Urothelium cell line (cell line): ENCODE results near the gene PIP5K1C.
"Not testable (repeated sequence)": the region's sequence is repeated elsewhere in the genome, so short reads cannot be mapped to it uniquely, and the experiment has no call there.

Experiments used
- DNase-seq: peaks from one replicate; pipeline ENCODE4 v3.0.0; 2011; ENCODE audit warnings: low spot score, mixed read lengths
- FAIRE-seq: peaks from 2 replicates; lab custom pipeline; 2011; peaks lifted over from hg19 to GRCh38; lab: Jason Lieb, UNC

PIP5K1C gene

DNA sequence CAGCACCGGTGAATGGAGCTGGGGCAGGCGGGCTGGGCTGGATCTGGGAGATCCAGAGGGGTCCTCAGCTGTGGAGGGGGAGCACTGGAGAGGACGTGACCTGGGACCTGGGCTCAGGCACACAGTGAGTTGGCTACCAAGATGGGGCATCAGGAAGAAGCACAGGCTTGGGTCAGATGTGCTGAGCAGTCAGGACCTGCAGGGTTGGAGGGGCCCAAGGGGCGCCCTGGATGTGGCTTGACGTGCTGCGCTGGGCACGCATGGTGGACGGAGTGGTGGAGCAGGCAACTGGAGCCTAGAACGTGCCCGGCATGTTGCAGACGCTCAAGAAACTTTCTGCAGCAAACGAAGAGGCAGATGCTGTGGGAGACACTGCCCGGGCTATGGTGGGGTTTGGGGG is 20.7 kb downstream of the PIP5K1C start:
- FAIRE-seq (no peak), DNase-seq (no peak)

DNA sequence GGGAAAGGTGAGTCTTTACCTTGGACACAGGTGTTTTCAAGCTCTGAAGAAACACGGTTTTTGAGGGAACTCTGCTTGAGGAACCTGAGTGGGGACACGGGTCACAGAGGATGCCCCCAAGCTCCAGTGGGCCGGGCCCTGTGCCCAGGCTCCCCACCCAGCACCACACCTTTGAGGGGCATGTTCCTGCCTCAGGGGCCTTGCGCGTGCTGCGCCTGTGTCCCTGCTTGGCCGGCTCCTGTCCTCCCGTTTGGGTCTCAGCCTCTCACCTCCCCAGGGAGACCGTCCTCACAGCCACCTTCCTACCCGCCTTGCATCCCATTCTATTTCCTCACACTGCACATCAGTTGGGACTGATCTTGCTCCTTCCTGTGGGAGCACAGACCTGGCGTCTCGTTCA is 21.1 kb downstream of the PIP5K1C start:
- DNase-seq: no peak
- no peak for FAIRE-seq

- FAIRE-seq (no peak), DNase-seq (no peak)
Measured at GRCh38 chr19:3678188-3678587, 22.1 kb downstream of the PIP5K1C start.

DNA sequence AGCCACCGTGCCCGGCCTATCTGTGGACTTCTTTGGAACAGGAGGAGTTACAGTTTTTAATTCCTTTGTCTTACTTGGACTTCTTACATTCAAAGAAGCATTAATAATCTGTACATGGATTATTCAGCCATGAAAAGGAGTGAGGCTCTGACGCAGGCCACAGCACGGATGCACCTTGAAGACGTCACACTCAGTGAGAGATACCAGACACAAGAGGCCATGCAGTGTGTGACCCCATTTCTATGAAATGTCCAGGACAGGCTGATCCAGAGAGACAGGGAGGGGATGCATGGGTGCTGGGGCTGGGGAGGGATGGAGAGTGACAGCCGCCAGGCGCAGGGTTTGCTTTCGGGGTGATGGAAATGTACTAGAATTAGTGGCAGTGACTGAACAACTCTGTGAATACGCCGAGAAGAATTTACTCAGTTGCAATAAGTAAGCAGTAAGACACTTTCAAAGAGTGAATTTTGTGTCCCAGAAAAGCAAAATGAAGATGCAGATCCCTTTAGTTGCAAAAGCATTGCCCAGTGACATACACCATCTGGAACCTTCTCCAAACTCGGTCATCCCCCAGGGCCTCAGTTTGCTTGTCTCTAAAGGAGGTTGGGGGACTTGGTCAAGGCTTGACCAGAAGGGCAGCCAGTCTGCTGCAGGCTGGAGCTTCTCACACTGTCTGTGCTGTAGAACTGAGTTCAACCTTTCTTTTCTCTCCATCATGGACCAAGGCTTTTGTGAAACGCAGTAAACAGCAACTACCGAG is 25.3 kb downstream of the PIP5K1C start:
- DNase-seq (no peak), FAIRE-seq (no peak)

- DNase-seq: no peak
- FAIRE-seq: no peak
Measured at GRCh38 chr19:3673506-3674439, 26.5 kb downstream of the PIP5K1C start.

GRCh38 chr19:3672993-3673392 is 27.3 kb downstream of the PIP5K1C start:
- DNase-seq: no peak
- no peak for FAIRE-seq

GRCh38 chr19:3672575-3672948 is 27.7 kb downstream of the PIP5K1C start:
- no peak for FAIRE-seq
- no peak for DNase-seq

DNA sequence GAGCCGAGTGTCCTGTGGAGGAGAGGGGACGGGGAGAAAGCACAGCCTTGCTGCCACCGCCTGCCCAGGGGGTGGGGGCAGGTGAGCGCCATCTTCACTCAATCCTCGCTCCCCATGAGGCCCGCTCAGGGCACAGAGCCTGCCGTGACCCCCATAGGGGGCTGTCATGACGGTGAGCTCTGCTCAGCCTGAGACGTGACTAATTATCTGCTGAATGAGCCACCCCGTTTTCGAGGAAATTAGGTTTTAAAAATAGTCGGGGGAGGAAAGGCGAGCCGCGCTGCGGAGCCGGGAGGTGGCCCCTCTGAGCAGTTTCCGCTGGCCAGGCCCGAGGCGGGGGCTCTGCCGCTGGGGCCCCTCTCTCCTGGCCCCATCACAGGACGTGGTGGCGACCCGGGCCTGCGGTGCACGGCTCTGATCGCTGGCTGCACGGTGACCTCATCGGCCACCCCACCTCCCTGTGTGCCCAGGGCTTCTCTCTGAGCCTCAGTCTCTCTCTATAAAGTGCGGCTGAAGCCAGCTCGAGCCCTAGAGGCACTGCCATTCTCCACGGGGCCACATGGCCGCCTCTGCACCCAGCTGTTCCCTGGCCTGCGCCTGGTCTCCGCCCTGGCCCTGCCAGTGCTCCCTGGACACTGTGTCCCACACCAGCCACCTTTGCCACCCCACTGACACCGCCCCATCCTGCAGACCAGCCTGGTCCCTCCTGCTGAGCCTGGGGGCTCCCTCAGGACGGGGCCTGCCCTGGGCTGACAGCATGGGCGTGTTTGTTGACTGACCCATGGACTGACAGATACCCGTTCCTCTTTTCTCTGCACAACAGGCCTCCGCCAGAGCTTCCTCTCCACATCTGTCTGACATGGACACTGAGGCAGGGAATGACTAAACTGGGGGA is 28.3 kb downstream of the PIP5K1C start:
- DNase-seq: no peak
- no peak for FAIRE-seq

DNA sequence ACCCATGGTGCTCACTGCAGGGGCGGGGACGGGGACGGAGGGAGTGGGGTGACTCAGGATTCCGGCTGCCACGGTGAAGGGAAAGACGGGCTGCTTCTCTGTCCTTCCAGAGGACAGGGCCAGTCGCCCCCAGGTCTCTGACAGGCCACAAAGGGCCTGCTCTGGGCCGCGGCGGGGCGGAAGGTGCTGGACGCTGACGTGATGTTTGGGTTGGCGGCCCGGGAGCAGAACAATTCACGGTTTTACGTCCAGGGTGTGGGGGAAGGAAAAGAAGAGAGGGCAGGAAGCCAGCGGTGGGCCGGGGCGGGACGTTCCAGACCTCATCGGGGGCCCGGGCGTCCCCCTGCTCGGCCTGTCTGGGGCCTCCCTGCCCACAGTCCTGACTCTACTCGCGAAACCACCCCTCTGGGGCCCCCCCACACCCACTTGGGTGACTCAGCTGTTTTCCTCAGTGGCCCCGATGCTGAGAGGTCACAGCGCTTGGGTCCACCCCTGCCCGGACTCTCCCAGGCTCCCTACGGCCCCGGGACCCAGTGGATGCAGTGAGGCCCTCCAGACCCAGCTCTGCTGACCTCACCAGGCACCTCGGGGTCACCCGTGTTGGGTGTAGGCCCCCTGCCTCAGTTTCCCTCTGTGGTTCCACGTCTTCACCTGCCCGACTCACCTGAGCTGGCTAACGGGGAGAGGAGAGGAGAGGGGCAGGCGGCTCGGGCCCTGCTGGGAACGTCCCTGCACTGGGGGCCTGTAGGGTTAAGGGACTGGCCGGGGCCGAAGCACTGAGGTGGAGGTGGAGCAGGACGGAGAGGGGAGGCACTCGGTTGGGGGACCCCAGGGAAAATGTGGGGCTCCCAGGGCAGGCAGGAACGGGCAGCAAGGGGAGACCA is 29.2 kb downstream of the PIP5K1C start:
- DNase-seq (no peak), FAIRE-seq (no peak)

DNA sequence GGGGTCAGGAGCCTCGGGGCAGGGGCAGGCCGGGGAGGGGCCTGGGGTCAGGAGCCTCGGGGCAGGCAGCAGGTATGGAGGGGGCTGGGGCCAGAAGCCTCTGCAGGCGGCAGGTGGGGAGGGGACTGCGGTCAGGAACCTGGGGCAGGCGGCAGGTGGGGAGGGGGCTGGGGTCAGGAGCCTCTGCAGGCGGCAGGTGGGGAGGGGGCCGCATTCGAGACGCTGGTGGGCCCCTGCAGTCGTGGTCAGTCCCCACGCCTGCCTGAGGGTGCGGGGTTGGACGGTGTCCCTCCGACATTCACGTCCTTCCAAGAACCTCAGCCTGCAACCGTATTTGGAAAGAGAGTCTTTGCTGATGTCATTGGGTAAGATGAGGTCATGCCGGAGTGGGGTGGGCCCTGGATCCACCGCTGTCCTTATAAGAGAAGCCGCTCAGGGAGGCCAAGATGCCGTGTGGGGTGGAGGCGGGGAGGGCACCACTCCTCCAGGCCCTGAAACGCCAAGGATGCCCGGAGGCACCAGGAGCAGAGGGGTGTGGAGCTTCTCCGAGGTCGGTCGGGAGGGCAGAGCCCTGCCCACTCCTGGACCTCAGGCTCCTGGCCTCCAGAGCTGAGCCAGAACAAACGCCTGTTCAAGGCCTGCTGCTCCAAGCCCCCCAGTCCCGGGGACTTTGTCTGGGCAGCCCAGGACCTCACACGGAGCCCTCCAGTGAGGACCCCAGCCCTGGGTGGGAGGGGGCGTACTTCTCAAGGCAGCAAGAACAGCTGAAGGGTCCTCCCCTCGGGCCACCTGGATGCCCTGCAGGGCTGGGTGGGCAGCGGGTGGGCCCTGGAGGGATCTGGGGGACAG is 30.1 kb downstream of the PIP5K1C start:
- FAIRE-seq: no peak
- no peak for DNase-seq

DNA sequence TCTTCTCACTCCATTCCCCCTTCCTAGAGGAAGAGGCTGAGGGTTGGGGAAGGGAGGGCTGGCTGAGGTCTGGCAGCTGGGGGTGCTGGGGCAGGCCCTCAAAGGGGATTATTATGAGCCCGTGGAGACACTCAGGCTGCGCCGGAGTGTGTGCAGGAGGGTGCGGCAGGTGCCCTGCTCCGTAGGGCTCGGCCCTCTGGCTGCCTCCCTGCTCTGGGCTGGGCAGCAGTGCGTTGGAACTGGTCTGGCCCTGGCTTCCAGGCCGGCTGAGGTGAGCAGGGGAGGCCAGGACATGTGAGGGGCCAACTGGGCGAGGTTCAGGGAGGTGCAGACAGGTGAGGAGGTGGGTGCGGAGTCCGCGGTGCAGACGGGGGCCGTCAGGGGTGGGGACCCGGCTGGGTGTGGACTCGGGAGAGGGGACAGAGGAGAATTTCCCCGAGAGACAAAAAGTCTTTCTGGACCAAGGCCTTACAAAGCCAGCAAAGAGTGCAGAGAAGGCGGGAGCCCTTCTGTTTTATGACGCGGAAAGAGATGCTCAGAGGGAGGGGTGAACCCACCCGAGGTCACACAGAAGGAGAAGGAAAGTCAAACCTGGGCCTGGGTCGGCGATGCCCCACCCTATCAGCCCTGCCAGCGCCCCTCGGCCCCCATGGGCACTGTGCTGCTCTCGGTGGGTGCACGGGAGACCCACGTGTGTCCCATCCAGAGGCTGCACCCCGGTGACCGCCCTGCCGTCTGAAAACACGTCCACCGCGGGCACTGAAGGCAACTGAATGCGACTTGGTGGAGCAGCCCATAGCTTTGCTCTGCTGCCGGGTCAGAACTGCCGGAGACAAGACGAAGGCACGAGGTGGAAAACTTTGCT is 31.0 kb downstream of the PIP5K1C start:
- no peak for DNase-seq
- no peak for FAIRE-seq

- no peak for FAIRE-seq
- no peak for DNase-seq
Measured at GRCh38 chr19:3668331-3669081, 31.8 kb downstream of the PIP5K1C start.

GRCh38 chr19:3667766-3668165 is 32.5 kb downstream of the PIP5K1C start:
- no peak for DNase-seq
- FAIRE-seq: no peak

GRCh38 chr19:3667037-3667638 is 33.1 kb downstream of the PIP5K1C start:
- no peak for FAIRE-seq
- DNase-seq: no peak

DNA sequence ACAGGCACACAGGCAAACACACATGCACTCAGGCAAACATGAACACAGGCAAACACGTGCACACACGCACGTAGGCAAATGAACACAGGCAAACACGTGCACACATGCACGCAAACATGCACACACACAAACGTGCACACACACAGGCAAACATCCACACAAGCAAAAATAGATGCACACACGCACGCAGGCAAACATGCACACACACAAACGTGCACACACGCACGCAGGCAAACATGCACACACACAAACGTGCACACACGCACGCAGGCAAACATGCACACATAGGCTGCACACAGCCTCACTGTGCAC is 33.8 kb downstream of the PIP5K1C start:
- FAIRE-seq: peak; percentile 92
- DNase-seq: not testable (repeated sequence)

GRCh38 chr19:3665681-3666544 is 34.4 kb downstream of the PIP5K1C start:
- peak; percentile 68 for DNase-seq
- FAIRE-seq: no peak
